GM23338 (cell line): Measurements from ENCODE around the gene CDH23. TPM values are rescaled to one million over a fixed set of nuclear protein-coding genes. Genes with fewer than 3 reads are reported as not detected.

Experiments used
- ATAC-seq: fragments of 200-7000 bp; cut with Tn5 transposase; 3 replicates; pipeline ENCODE4 v1.9.1; 2020
- DNase-seq: peaks from one replicate; pipeline ENCODE4 v3.0.0-alpha.2; 2015; ENCODE audit warnings: low spot score
- H2AFZ ChIP-seq: fragments of 200-600 bp; sonication (generic); 2 replicates; pipeline ENCODE4 v1.8.0; 2016; ENCODE audit warnings: antibody characterized with exemption, mild to moderate bottlenecking, moderate library complexity
- H3F3A ChIP-seq: fragments of 200-600 bp; sonication (generic); replicated peaks from 2 replicates; pipeline ENCODE4 v1.8.0; 2017; ENCODE audit warnings: antibody characterized with exemption, mixed run types, low read depth
- H3K27ac ChIP-seq: fragments of 200-600 bp; sonication (generic); 2 replicates; pipeline ENCODE4 v1.6.1; 2016; ENCODE audit warnings: low read depth
- H3K27me3 ChIP-seq: fragments of 200-600 bp; sonication (generic); 2 replicates; pipeline ENCODE4 v1.8.0; 2016; ENCODE audit warnings: mild to moderate bottlenecking, mixed run types, moderate library complexity; ENCODE audit not compliant: insufficient read depth
- H3K36me3 ChIP-seq: fragments of 200-600 bp; sonication (generic); 2 replicates; pipeline ENCODE4 v1.8.0; 2016; ENCODE audit warnings: mild to moderate bottlenecking; ENCODE audit not compliant: insufficient read depth
- H3K4me1 ChIP-seq: fragments of 200-600 bp; sonication (generic); 2 replicates; pipeline ENCODE4 v1.8.0; 2016; ENCODE audit warnings: mild to moderate bottlenecking, moderate library complexity; ENCODE audit not compliant: insufficient read depth
- H3K4me2 ChIP-seq: fragments of 200-600 bp; sonication (generic); 2 replicates; pipeline ENCODE4 v1.7.1; 2017; ENCODE audit warnings: mixed run types
- H3K4me3 ChIP-seq: fragments of 200-600 bp; sonication (generic); 2 replicates; pipeline ENCODE4 v1.6.1; 2016; ENCODE audit warnings: mixed run types
- H3K79me2 ChIP-seq: fragments of 200-600 bp; sonication (generic); replicated peaks from 2 replicates; pipeline ENCODE4 v1.8.0; 2017; ENCODE audit warnings: mild to moderate bottlenecking; ENCODE audit not compliant: insufficient read depth
- H3K9me2 ChIP-seq: fragments of 200-600 bp; sonication (generic); 2 replicates; pipeline ENCODE4 v1.8.0; 2017; ENCODE audit not compliant: insufficient read depth
- H4K20me1 ChIP-seq: fragments of 200-600 bp; sonication (generic); replicated peaks from 2 replicates; pipeline ENCODE4 v1.8.0; 2017; ENCODE audit warnings: mild to moderate bottlenecking; ENCODE audit not compliant: insufficient read depth
- H3K27ac Mint-ChIP-seq: 2 replicates; pipeline ENCODE4 v1.8.0; 2020; ENCODE audit warnings: inconsistent platforms, mild to moderate bottlenecking, moderate library complexity, mixed read lengths
- H3K27me3 Mint-ChIP-seq: 3 replicates; pipeline ENCODE4 v1.8.0; 2022; ENCODE audit warnings: low read depth, mild to moderate bottlenecking, moderate library complexity, mixed read lengths, inconsistent platforms; ENCODE audit not compliant: insufficient read depth, poor library complexity
- H3K36me3 Mint-ChIP-seq: 3 replicates; pipeline ENCODE4 v1.8.0; 2021; ENCODE audit warnings: low read depth, mild to moderate bottlenecking, inconsistent platforms, moderate library complexity, mixed read lengths
- H3K4me1 Mint-ChIP-seq: 3 replicates; pipeline ENCODE4 v1.8.0; 2020; ENCODE audit warnings: mild to moderate bottlenecking, inconsistent platforms, mixed read lengths
- H3K4me3 Mint-ChIP-seq: 3 replicates; pipeline ENCODE4 v1.8.0; 2021; ENCODE audit warnings: moderate library complexity, mild to moderate bottlenecking, inconsistent platforms, mixed read lengths
- H3K9me3 Mint-ChIP-seq: 3 replicates; pipeline ENCODE4 v1.8.0; 2020; ENCODE audit warnings: moderate library complexity, mild to moderate bottlenecking, inconsistent platforms, mixed read lengths
- CREB1 ChIP-seq: fragments of 250-450 bp; sonication (Bioruptor Pico); IDR thresholded peaks from 2 replicates; pipeline ENCODE4 v1.5.0; 2020; ENCODE audit warnings: low read depth, mild to moderate bottlenecking, moderate library complexity
- EZH2 ChIP-seq: fragments of 200-600 bp; sonication (generic); IDR thresholded peaks from one replicate; pipeline ENCODE4 v1.8.0; 2017; ENCODE audit warnings: antibody characterized with exemption, mild to moderate bottlenecking, low read depth; ENCODE audit not compliant: unreplicated experiment
- EZH2phosphoT487 ChIP-seq: fragments of 200-600 bp; sonication (generic); IDR thresholded peaks from one replicate; pipeline ENCODE4 v1.8.1; 2018; ENCODE audit warnings: antibody characterized with exemption; ENCODE audit not compliant: unreplicated experiment
- JUNB ChIP-seq: IDR thresholded peaks from one replicate; pipeline ENCODE4 v1.6.1; 2016; ENCODE audit warnings: antibody characterized with exemption; ENCODE audit not compliant: unreplicated experiment
- NANOG ChIP-seq: IDR thresholded peaks from 2 replicates; pipeline ENCODE4 v1.6.1; 2016; ENCODE audit warnings: antibody characterized with exemption, borderline replicate concordance
- POLR2AphosphoS5 ChIP-seq: IDR thresholded peaks from 2 replicates; pipeline ENCODE4 v1.6.1; 2016; ENCODE audit warnings: antibody characterized with exemption, low read depth
- STAT1 ChIP-seq: IDR thresholded peaks from one replicate; pipeline ENCODE4 v1.6.1; 2016; ENCODE audit warnings: antibody characterized with exemption; ENCODE audit not compliant: unreplicated experiment
- ZNF114 ChIP-seq: fragments of 250-450 bp; sonication (Bioruptor Pico); IDR thresholded peaks from 2 replicates; pipeline ENCODE4 v1.5.0; 2020; ENCODE audit warnings: mild to moderate bottlenecking, moderate library complexity
- ZNF331 ChIP-seq: fragments of 250-450 bp; sonication (Bioruptor Pico); IDR thresholded peaks from 2 replicates; pipeline ENCODE4 v1.5.0; 2020; ENCODE audit warnings: low read depth, mild to moderate bottlenecking, moderate library complexity
- polyA plus RNA-seq: library from polyadenylated mRNA; unstranded; fragments of >200 nt; fragmentation: Nextera tagmentation; extraction: Ambion mirVana; gene quantifications from 2 replicates; pipeline ENCODE4 v1.2.1, GENCODE V29; 2016
- total RNA-seq: library from RNA; depleted of rRNA; stranded (reverse); fragments of >200 nt; shearing (Covaris generic); gene quantifications from 2 replicates; pipeline ENCODE4 v1.2.3, GENCODE V29; 2014
- TF ChIP-seq, protein P1 (sequence below): IDR thresholded peaks from one replicate; pipeline ENCODE4 v1.6.1; 2018; ENCODE audit warnings: antibody characterized with exemption; ENCODE audit not compliant: unreplicated experiment
- TF ChIP-seq, protein P2 (sequence below): fragments of 250-450 bp; sonication (Bioruptor Pico); IDR thresholded peaks from 2 replicates; pipeline ENCODE4 v1.5.0; 2020; ENCODE audit warnings: mild to moderate bottlenecking, moderate library complexity
- TF ChIP-seq, protein P3 (sequence below), 2 experiments: fragments of 200-600 bp in 1 of 2; sonication (generic) in 1 of 2; conservative IDR thresholded peaks; 2 replicates each; pipeline versions ENCODE4 v1.5.1 to v1.6.1; 2016 to 2017; ENCODE audit warnings: antibody characterized with exemption in 2 of 2, low read depth in 2 of 2, mild to moderate bottlenecking in 2 of 2, moderate library complexity in 1 of 2
- TF ChIP-seq, protein P4 (sequence below): IDR thresholded peaks from 2 replicates; pipeline ENCODE4 v1.6.1; 2016; ENCODE audit warnings: antibody characterized with exemption

CDH23 gene
- total and polyA plus RNA-seq, 2 experiments from 2014 or later = 0.95 to 4.3 TPM

DNA sequence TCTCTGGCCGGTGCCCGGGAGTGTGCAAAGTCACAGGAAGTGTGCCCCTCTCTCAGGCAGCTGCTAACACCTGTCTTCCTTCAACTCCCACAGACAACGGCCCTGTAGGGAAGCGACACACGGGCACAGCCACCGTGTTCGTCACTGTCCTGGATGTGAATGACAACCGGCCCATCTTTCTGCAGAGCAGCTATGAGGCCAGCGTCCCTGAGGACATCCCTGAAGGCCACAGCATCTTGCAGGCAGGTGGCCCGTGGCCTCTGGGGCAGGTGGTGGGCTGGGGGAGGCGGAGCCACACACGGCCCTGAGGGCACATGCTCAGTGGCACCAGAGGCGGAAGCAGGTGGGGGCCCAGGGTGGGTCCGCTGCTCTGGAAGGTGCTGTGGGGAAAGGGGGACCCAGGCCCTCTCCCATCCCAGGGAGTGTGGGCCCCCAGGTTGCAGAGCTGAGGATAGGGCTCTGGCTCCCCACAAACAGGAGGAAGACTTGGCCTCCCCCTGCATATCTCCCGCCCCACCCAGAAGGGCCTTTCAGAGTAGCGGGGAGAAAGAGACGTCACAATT, 315.9 kb downstream of the CDH23 start:
- Histone ChIP-seq H3K4me1 (peaks cover 8% of the 10 kb centered on the region), H4K20me1 (no peaks in the 10 kb centered on the region), H3K4me3 (no peak overlapping the region), H3F3A (no peaks in the 10 kb centered on the region), H2AFZ (peak overlapping the region; percentile 89; the same call in 1 of the 2 replicates), H3K4me2 (no peak overlapping the region), H3K27ac (no peak overlapping the region), H3K27me3 (no peaks in the 10 kb centered on the region), H3K79me2 (no peaks in the 10 kb centered on the region), H3K9me2 (no peaks in the 10 kb centered on the region), H3K36me3 (no peaks in the 10 kb centered on the region)
- Mint-ChIP-seq H3K4me1 (peaks cover 14% of the 10 kb centered on the region), H3K27me3 (peaks cover 20% of the 10 kb centered on the region), H3K4me3 (no peak overlapping the region), H3K9me3 (no peaks in the 10 kb centered on the region), H3K27ac (no peak overlapping the region), H3K36me3 (no peaks in the 10 kb centered on the region)
- no peak for TF ChIP-seq STAT1
- no peak for TF ChIP-seq EZH2
- TF ChIP-seq, protein P1, sequence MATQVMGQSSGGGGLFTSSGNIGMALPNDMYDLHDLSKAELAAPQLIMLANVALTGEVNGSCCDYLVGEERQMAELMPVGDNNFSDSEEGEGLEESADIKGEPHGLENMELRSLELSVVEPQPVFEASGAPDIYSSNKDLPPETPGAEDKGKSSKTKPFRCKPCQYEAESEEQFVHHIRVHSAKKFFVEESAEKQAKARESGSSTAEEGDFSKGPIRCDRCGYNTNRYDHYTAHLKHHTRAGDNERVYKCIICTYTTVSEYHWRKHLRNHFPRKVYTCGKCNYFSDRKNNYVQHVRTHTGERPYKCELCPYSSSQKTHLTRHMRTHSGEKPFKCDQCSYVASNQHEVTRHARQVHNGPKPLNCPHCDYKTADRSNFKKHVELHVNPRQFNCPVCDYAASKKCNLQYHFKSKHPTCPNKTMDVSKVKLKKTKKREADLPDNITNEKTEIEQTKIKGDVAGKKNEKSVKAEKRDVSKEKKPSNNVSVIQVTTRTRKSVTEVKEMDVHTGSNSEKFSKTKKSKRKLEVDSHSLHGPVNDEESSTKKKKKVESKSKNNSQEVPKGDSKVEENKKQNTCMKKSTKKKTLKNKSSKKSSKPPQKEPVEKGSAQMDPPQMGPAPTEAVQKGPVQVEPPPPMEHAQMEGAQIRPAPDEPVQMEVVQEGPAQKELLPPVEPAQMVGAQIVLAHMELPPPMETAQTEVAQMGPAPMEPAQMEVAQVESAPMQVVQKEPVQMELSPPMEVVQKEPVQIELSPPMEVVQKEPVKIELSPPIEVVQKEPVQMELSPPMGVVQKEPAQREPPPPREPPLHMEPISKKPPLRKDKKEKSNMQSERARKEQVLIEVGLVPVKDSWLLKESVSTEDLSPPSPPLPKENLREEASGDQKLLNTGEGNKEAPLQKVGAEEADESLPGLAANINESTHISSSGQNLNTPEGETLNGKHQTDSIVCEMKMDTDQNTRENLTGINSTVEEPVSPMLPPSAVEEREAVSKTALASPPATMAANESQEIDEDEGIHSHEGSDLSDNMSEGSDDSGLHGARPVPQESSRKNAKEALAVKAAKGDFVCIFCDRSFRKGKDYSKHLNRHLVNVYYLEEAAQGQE = no peak
- TF ChIP-seq CREB1 = no peak
- no peak for TF ChIP-seq ZNF114
- TF ChIP-seq ZNF331 (CRISPR knock-in tag) = no peak
- TF ChIP-seq POLR2AphosphoS5 = no peak
- TF ChIP-seq, protein P2, sequence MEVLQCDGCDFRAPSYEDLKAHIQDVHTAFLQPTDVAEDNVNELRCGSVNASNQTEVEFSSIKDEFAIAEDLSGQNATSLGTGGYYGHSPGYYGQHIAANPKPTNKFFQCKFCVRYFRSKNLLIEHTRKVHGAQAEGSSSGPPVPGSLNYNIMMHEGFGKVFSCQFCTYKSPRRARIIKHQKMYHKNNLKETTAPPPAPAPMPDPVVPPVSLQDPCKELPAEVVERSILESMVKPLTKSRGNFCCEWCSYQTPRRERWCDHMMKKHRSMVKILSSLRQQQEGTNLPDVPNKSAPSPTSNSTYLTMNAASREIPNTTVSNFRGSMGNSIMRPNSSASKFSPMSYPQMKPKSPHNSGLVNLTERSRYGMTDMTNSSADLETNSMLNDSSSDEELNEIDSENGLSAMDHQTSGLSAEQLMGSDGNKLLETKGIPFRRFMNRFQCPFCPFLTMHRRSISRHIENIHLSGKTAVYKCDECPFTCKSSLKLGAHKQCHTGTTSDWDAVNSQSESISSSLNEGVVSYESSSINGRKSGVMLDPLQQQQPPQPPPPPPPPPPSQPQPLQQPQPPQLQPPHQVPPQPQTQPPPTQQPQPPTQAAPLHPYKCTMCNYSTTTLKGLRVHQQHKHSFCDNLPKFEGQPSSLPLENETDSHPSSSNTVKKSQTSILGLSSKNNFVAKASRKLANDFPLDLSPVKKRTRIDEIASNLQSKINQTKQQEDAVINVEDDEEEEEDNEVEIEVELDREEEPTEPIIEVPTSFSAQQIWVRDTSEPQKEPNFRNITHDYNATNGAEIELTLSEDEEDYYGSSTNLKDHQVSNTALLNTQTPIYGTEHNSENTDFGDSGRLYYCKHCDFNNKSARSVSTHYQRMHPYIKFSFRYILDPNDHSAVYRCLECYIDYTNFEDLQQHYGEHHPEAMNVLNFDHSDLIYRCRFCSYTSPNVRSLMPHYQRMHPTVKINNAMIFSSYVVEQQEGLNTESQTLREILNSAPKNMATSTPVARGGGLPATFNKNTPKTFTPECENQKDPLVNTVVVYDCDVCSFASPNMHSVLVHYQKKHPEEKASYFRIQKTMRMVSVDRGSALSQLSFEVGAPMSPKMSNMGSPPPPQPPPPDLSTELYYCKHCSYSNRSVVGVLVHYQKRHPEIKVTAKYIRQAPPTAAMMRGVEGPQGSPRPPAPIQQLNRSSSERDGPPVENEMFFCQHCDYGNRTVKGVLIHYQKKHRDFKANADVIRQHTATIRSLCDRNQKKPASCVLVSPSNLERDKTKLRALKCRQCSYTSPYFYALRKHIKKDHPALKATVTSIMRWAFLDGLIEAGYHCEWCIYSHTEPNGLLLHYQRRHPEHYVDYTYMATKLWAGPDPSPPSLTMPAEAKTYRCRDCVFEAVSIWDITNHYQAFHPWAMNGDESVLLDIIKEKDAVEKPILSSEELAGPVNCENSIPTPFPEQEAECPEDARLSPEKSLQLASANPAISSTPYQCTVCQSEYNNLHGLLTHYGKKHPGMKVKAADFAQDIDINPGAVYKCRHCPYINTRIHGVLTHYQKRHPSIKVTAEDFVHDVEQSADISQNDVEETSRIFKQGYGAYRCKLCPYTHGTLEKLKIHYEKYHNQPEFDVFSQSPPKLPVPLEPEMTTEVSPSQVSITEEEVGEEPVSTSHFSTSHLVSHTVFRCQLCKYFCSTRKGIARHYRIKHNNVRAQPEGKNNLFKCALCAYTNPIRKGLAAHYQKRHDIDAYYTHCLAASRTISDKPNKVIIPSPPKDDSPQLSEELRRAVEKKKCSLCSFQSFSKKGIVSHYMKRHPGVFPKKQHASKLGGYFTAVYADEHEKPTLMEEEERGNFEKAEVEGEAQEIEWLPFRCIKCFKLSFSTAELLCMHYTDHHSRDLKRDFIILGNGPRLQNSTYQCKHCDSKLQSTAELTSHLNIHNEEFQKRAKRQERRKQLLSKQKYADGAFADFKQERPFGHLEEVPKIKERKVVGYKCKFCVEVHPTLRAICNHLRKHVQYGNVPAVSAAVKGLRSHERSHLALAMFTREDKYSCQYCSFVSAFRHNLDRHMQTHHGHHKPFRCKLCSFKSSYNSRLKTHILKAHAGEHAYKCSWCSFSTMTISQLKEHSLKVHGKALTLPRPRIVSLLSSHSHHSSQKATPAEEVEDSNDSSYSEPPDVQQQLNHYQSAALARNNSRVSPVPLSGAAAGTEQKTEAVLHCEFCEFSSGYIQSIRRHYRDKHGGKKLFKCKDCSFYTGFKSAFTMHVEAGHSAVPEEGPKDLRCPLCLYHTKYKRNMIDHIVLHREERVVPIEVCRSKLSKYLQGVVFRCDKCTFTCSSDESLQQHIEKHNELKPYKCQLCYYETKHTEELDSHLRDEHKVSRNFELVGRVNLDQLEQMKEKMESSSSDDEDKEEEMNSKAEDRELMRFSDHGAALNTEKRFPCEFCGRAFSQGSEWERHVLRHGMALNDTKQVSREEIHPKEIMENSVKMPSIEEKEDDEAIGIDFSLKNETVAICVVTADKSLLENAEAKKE = no peak
- no peak for TF ChIP-seq NANOG
- TF ChIP-seq JUNB = no peak
- TF ChIP-seq, protein P3, sequence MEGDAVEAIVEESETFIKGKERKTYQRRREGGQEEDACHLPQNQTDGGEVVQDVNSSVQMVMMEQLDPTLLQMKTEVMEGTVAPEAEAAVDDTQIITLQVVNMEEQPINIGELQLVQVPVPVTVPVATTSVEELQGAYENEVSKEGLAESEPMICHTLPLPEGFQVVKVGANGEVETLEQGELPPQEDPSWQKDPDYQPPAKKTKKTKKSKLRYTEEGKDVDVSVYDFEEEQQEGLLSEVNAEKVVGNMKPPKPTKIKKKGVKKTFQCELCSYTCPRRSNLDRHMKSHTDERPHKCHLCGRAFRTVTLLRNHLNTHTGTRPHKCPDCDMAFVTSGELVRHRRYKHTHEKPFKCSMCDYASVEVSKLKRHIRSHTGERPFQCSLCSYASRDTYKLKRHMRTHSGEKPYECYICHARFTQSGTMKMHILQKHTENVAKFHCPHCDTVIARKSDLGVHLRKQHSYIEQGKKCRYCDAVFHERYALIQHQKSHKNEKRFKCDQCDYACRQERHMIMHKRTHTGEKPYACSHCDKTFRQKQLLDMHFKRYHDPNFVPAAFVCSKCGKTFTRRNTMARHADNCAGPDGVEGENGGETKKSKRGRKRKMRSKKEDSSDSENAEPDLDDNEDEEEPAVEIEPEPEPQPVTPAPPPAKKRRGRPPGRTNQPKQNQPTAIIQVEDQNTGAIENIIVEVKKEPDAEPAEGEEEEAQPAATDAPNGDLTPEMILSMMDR (conservative IDR thresholded peaks at IDR 0.05; ENCODE audit: low read depth in 2 of 2) = no peak
- TF ChIP-seq, protein P4, sequence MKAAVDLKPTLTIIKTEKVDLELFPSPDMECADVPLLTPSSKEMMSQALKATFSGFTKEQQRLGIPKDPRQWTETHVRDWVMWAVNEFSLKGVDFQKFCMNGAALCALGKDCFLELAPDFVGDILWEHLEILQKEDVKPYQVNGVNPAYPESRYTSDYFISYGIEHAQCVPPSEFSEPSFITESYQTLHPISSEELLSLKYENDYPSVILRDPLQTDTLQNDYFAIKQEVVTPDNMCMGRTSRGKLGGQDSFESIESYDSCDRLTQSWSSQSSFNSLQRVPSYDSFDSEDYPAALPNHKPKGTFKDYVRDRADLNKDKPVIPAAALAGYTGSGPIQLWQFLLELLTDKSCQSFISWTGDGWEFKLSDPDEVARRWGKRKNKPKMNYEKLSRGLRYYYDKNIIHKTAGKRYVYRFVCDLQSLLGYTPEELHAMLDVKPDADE = no peak
- no peak for TF ChIP-seq EZH2phosphoT487
- DNase-seq = no peak
- ATAC-seq = no peak
